Measurements from ENCODE around the gene SLC1A2.

DNA sequence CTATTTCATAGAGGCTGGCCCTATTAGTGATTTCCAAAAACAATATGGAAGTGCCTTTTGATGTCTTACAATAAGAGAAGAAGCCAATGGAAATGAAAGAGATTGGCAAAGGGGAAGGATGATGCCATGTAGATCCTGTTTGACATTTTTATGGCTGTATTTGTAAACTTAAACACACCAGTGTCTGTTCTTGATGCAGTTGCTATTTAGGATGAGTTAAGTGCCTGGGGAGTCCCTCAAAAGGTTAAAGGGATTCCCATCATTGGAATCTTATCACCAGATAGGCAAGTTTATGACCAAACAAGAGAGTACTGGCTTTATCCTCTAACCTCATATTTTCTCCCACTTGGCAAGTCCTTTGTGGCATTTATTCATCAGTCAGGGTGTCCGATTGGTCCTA is 189.0 kb downstream of the SLC1A2 start:
- no peak for TF ChIP-seq POLR2A (IDR thresholded peaks at IDR 0.05)
- TF ChIP-seq, protein P1, sequence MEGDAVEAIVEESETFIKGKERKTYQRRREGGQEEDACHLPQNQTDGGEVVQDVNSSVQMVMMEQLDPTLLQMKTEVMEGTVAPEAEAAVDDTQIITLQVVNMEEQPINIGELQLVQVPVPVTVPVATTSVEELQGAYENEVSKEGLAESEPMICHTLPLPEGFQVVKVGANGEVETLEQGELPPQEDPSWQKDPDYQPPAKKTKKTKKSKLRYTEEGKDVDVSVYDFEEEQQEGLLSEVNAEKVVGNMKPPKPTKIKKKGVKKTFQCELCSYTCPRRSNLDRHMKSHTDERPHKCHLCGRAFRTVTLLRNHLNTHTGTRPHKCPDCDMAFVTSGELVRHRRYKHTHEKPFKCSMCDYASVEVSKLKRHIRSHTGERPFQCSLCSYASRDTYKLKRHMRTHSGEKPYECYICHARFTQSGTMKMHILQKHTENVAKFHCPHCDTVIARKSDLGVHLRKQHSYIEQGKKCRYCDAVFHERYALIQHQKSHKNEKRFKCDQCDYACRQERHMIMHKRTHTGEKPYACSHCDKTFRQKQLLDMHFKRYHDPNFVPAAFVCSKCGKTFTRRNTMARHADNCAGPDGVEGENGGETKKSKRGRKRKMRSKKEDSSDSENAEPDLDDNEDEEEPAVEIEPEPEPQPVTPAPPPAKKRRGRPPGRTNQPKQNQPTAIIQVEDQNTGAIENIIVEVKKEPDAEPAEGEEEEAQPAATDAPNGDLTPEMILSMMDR (IDR thresholded peaks at IDR 0.05) = no peak

Measured in heart left ventricle (tissue), 13 donors.